ENCODE measurements around the gene CTPS1. TPM values are rescaled to one million over a fixed set of nuclear protein-coding genes. Genes with fewer than 3 reads are reported as not detected.

The CTPS1 gene
- total RNA-seq, 1 experiment from 2014 or later: 166 TPM

DNA sequence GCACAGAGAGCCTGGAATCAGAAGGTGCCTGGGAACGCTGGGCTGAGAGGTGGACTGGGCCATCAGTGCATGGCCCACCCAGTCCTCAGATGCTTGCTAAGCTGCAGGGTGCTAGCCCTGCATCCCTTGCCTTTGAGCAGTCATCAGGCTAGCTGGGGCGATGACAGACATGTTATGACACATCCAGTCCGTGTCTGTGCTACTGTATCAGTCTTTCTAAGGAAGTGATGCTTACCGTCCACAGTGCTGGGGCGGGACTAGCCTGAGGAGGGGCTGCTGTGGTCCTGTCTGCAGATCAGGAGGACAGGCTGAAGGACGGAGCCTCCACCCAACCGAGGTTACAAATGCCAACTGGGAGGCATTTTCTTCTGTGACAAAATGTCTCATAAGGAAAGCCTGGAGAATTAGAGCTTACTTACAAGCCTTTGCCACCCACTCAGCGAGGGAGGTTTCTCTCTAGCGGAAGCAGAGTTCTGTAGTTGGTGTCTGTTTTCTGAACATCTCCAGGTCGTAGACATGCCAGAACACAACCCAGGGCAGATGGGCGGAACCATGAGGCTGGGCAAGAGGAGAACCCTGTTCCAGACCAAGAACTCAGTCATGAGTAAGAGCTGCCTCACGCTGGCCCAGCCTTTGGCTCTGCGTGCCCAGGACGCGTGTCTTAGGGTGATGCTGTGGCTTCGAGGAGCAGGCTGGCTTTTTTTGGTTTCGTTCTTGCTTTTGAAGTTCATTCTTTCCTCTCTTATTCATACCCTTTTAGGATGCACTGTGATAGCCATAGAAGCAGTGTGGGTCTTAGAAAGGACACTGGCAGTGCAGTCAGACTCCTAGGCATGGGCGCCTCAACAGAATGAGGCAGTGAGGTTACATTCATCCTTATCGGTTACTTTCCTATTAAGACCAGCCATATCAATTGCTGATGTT is 27.7 kb downstream of the CTPS1 start:
- in situ Hi-C loops (cut with HindIII; ENCODE audit: low pct_unique_long_range_greater_than_20kb, low sequenced_read_pairs): no loop called here
- CTCF ChIA-PET: no interaction called here
- Histone ChIP-seq H3K4me1 (ENCODE audit: control insufficient read depth, insufficient read depth, low read length) (peaks cover 10% of the 10 kb centered on the region; the same call in 1 of the 2 replicates), H3K36me3 (ENCODE audit: control insufficient read depth, insufficient read depth, low read length) (peaks cover 62% of the 10 kb centered on the region), H3K27me3 (ENCODE audit: control insufficient read depth, insufficient read depth, low read length) (no peaks in the 10 kb centered on the region), H3K4me3 (ENCODE audit: low read depth in 2 of 2, low read length in 2 of 2) (no peak overlapping the region), H3K27ac (ENCODE audit: low read length) (no peak overlapping the region), H3K9me3 (ENCODE audit: control insufficient read depth, insufficient read depth, low read depth, low read length) (no peaks in the 10 kb centered on the region)
- POLR2A ChIA-PET: no interaction called here
- DNase-seq (ENCODE audit: low read depth, low spot score): no peak
- BruUV-seq (replicated peaks): no TSS peak
- TF ChIP-seq TCF7L2 (IDR thresholded peaks at IDR 0.05; ENCODE audit: low read depth, low read length) (no peak), POLR2AphosphoS5 (IDR thresholded peaks at IDR 0.05; ENCODE audit: low read depth, low read length) (no peak), SIN3A (IDR thresholded peaks at IDR 0.05; ENCODE audit: borderline replicate concordance, insufficient read depth, low read depth, low read length) (no peak)
- TF ChIP-seq, protein P1, sequence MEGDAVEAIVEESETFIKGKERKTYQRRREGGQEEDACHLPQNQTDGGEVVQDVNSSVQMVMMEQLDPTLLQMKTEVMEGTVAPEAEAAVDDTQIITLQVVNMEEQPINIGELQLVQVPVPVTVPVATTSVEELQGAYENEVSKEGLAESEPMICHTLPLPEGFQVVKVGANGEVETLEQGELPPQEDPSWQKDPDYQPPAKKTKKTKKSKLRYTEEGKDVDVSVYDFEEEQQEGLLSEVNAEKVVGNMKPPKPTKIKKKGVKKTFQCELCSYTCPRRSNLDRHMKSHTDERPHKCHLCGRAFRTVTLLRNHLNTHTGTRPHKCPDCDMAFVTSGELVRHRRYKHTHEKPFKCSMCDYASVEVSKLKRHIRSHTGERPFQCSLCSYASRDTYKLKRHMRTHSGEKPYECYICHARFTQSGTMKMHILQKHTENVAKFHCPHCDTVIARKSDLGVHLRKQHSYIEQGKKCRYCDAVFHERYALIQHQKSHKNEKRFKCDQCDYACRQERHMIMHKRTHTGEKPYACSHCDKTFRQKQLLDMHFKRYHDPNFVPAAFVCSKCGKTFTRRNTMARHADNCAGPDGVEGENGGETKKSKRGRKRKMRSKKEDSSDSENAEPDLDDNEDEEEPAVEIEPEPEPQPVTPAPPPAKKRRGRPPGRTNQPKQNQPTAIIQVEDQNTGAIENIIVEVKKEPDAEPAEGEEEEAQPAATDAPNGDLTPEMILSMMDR (IDR thresholded peaks at IDR 0.05): no peak
- TF ChIP-seq, protein P2, sequence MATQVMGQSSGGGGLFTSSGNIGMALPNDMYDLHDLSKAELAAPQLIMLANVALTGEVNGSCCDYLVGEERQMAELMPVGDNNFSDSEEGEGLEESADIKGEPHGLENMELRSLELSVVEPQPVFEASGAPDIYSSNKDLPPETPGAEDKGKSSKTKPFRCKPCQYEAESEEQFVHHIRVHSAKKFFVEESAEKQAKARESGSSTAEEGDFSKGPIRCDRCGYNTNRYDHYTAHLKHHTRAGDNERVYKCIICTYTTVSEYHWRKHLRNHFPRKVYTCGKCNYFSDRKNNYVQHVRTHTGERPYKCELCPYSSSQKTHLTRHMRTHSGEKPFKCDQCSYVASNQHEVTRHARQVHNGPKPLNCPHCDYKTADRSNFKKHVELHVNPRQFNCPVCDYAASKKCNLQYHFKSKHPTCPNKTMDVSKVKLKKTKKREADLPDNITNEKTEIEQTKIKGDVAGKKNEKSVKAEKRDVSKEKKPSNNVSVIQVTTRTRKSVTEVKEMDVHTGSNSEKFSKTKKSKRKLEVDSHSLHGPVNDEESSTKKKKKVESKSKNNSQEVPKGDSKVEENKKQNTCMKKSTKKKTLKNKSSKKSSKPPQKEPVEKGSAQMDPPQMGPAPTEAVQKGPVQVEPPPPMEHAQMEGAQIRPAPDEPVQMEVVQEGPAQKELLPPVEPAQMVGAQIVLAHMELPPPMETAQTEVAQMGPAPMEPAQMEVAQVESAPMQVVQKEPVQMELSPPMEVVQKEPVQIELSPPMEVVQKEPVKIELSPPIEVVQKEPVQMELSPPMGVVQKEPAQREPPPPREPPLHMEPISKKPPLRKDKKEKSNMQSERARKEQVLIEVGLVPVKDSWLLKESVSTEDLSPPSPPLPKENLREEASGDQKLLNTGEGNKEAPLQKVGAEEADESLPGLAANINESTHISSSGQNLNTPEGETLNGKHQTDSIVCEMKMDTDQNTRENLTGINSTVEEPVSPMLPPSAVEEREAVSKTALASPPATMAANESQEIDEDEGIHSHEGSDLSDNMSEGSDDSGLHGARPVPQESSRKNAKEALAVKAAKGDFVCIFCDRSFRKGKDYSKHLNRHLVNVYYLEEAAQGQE (IDR thresholded peaks at IDR 0.05; ENCODE audit: insufficient read depth in 1 of 2, low read depth in 2 of 2, low read length in 1 of 2): no peak
- ATAC-seq: no peak; the same call in 1 of the 2 replicates
- intact Hi-C loops (cut with micrococcal nuclease; ENCODE audit: unreplicated experiment): no loop called here

DNA sequence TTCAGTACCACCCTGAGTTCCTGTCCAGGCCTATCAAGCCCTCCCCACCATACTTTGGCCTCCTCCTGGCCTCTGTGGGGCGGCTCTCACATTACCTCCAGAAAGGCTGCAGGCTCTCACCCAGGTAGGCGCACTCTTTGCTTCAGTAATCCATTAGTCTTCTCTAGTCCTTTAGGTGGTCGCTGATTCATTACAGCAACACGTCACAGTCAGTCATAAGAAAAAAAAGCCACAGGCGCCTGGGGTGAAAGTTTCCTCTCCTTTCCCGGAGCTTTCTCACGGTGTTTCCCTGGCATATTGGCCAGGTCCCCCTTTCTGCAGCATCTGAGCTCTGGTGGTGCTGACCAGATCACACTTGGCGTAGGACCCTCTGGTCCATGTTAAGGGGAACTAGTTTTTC is 30.0 kb downstream of the CTPS1 start:
- no peaks in the 10 kb centered on the region for H3K9me3 ChIP-seq (ENCODE audit: control insufficient read depth, insufficient read depth, low read depth, low read length)
- BruUV-seq (replicated peaks): no TSS peak
- H3K27me3 ChIP-seq (ENCODE audit: control insufficient read depth, insufficient read depth, low read length): no peaks in the 10 kb centered on the region
- peaks cover 55% of the 10 kb centered on the region for H3K36me3 ChIP-seq (ENCODE audit: control insufficient read depth, insufficient read depth, low read length)
- 0 out of 2 replicates have a peak, but pooled peaks cover 2% of the 10 kb centered on the region for H3K4me1 ChIP-seq (ENCODE audit: control insufficient read depth, insufficient read depth, low read length)
- no peak overlapping the region for H3K4me3 ChIP-seq (ENCODE audit: low read depth in 2 of 2, low read length in 2 of 2)
- ATAC-seq (no peak), DNase-seq (ENCODE audit: low read depth, low spot score) (no peak)
- ChIA-PET CTCF (no interaction called here), POLR2A (no interaction called here)
- intact Hi-C loops (cut with micrococcal nuclease; ENCODE audit: unreplicated experiment): no loop called here
- TF ChIP-seq, protein P2 (IDR thresholded peaks at IDR 0.05; ENCODE audit: insufficient read depth in 1 of 2, low read depth in 2 of 2, low read length in 1 of 2): no peak
- no peak for TF ChIP-seq SIN3A (IDR thresholded peaks at IDR 0.05; ENCODE audit: borderline replicate concordance, insufficient read depth, low read depth, low read length)
- TF ChIP-seq POLR2AphosphoS5 (IDR thresholded peaks at IDR 0.05; ENCODE audit: low read depth, low read length): no peak
- TF ChIP-seq, protein P1 (IDR thresholded peaks at IDR 0.05): no peak
- TF ChIP-seq TCF7L2 (IDR thresholded peaks at IDR 0.05; ENCODE audit: low read depth, low read length): no peak
- no peak overlapping the region for H3K27ac ChIP-seq (ENCODE audit: low read length)
- in situ Hi-C loops (cut with HindIII; ENCODE audit: low pct_unique_long_range_greater_than_20kb, low sequenced_read_pairs): no loop called here

All from Panc1 (cell line).